ENCODE measurements around the gene LSG1. TPM values are rescaled to one million over a fixed set of nuclear protein-coding genes. Genes with fewer than 3 reads are reported as not detected.

Gene LSG1
- total and polyA plus RNA-seq, 2 of the 13 experiments (the other 11 are each of a cell fraction or from before 2014, with no cell fraction given) = 21.4 to 32.1 TPM

- no peak for TF ChIP-seq ZFP82 (CRISPR knock-in tag; IDR thresholded peaks at IDR 0.05; ENCODE audit: borderline replicate concordance)
- no peak for TF ChIP-seq SRF (IDR thresholded peaks at IDR 0.05; ENCODE audit: low read depth, low read length)
- TF ChIP-seq PITX1 (CRISPR knock-in tag; IDR thresholded peaks at IDR 0.05) = no peak
- TF ChIP-seq ZNF20 (CRISPR knock-in tag; IDR thresholded peaks at IDR 0.05) = no peak
- TF ChIP-seq ZNF101 (CRISPR knock-in tag; IDR thresholded peaks at IDR 0.05; ENCODE audit: borderline replicate concordance, low read depth) = no peak
These were observed 10.6 kb downstream of the LSG1 start (continued) for GRCh38 chr3:194661374-194661773.

GRCh38 chr3:194659778-194660177 lies 12.2 kb downstream of the LSG1 start:
- 98% methylated on average over 6 of the region's 7 CpGs for WGBS (ENCODE audit: low lambda C conversion rate)
- no TSS peak for BruUV-seq (replicated peaks)
- no peaks in the 10 kb centered on the region; a peak in 1 of 5 replicates for H3K27me3 ChIP-seq (ENCODE audit: control insufficient read depth in 1 of 2, insufficient read depth in 2 of 2, low read length in 2 of 2)
- H3K4me3 ChIP-seq (replicated peaks in 1 of 3; ENCODE audit: insufficient read depth in 1 of 3, low read depth in 2 of 3, low read length in 3 of 3) = no peak overlapping the region
- DNase-seq (ENCODE audit: low spot score) = no peak
- ChIA-PET CTCF (ENCODE audit: low intra/inter-chr PET ratio, low total read pairs) (no interaction called here), POLR2A (no interaction called here)
- H3K4me2 ChIP-seq (ENCODE audit: low read depth, low read length) = no peak overlapping the region
- no peak overlapping the region for H2AFZ ChIP-seq (ENCODE audit: low read length)
- no peaks in the 10 kb centered on the region for H3K4me1 ChIP-seq (ENCODE audit: insufficient read depth, low read length)
- in situ Hi-C loops (cut with HindIII; ENCODE audit: extremely low pct_ligation_motif_present, low pct_unique_long_range_greater_than_20kb) (no loop called here), intact Hi-C loops (cut with micrococcal nuclease; ENCODE audit: unreplicated experiment) (no loop called here)
- no peaks in the 10 kb centered on the region for H3K79me2 ChIP-seq (ENCODE audit: insufficient read depth, low read length)
- H3K9ac ChIP-seq (ENCODE audit: insufficient read depth, low read depth, low read length) = no peak overlapping the region
- peaks cover 2 to 51% of the 10 kb centered on the region in 2 experiments; a peak in 4 of 5 replicates for H3K36me3 ChIP-seq (replicated peaks in 1 of 2; ENCODE audit: control insufficient read depth in 1 of 2, insufficient read depth in 2 of 2, low read length in 2 of 2)
- ATAC-seq = no peak
- H3K27ac ChIP-seq (ENCODE audit: extremely low read length, insufficient read depth, low read length) = no peak overlapping the region
- H3K9me3 ChIP-seq (ENCODE audit: low read length) = no peaks in the 10 kb centered on the region
- H4K20me1 ChIP-seq (ENCODE audit: insufficient read depth, low read length) = no peaks in the 10 kb centered on the region
- FAIRE-seq = no peak
- TF ChIP-seq KLF12 (CRISPR knock-in tag; IDR thresholded peaks at IDR 0.05; ENCODE audit: borderline replicate concordance) (no peak), ZNF563 (CRISPR knock-in tag; IDR thresholded peaks at IDR 0.05) (no peak), ZNF432 (CRISPR knock-in tag; IDR thresholded peaks at IDR 0.05; ENCODE audit: borderline replicate concordance) (no peak), SNAPC4 (CRISPR knock-in tag; IDR thresholded peaks at IDR 0.05) (no peak), LRRFIP1 (CRISPR knock-in tag; conservative IDR thresholded peaks at IDR 0.05) (no peak), ATF5 (CRISPR knock-in tag; IDR thresholded peaks at IDR 0.05; ENCODE audit: low read depth) (no peak), ELF4 (CRISPR knock-in tag; IDR thresholded peaks at IDR 0.05; ENCODE audit: borderline replicate concordance) (no peak), ELK4 (CRISPR knock-in tag; IDR thresholded peaks at IDR 0.05; ENCODE audit: borderline replicate concordance) (no peak)

All from HepG2 (cell line).